Stimulated activated CD4-positive, alpha-beta T cell treated with anti-CD3 and anti-CD28 coated beads, Interleukin-12 subunit alpha, Interleukin-12 subunit beta, amount 100 ng/mL, for 4 hours (primary cell): ENCODE results near the gene USP32.

Experiments
- DNase-seq: peaks from one replicate; pipeline ENCODE4 v3.0.0-alpha.2; 2020

The USP32 gene

DNA sequence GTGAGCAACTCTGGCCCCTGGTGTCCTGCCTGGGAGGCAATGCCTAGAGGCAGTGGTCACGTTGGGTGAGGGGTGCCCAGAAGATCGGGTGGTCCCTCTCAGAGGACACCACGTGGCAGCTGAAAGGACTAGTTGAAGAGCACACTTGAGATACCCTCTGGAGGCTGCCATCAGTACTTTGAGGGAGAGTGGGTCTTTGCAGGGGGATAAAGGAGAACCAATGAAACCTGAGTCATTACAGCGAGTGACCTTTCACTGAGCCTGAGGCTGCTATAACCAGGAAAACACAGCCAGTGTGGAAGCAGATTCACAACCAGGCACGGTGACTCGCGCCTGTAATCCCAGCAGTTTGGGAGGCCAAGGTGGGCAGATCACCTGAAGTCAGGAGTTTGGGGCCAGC lies 223.3 kb downstream of the USP32 start:
- no peak for DNase-seq

DNA sequence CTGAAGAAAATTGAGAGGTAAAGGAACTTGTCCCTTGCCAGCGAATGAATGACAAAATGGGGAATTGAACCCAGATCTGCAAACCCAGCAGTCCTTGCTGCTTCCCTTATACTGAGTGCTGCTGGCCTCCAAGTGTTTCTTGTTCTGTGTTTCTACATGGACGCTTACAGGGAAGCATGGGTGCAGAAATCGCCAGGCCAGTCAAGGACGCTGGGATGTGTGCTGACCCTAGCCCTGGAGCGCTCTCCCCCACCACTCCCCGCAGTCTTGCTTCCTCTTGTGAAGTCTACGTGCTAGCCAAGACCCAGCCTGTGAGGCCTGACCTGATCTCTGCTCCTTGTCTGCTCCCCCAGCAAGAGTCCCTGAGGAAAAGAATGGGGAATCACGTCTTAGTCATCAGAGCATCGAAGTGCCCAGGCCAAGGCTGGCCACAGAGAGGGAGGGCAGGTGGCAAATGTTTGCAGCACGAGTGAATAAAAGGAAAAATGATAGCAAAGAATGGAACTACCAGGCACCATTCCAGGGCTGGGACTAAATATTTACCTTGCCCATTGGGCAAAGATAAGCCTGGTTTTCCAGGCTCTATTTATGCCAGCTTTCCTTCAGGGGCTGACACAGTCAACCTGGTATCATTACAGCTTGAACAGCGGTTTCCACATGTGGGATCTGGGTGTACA lies 224.7 kb downstream of the USP32 start:
- no peak for DNase-seq

DNA sequence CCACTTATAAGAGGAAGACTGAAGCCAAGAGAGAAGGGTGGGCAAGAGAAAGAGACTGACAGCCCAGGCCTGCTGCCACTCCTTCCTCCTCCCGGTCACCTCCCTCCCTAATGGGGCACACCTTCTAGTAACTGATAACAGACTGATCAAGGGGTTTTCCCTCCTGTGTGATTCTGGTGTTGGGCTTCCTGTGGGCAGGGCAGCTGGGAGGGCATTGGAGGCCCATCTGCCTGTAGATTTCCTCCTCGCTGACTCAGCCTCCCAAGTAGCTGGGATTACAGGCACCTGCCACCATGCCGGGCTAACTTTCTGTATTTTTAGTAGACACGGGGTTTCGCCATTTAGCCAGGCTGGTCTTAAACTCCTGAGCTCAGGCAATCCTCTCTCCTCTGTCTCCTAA lies 226.0 kb downstream of the USP32 start:
- DNase-seq: no peak

DNA sequence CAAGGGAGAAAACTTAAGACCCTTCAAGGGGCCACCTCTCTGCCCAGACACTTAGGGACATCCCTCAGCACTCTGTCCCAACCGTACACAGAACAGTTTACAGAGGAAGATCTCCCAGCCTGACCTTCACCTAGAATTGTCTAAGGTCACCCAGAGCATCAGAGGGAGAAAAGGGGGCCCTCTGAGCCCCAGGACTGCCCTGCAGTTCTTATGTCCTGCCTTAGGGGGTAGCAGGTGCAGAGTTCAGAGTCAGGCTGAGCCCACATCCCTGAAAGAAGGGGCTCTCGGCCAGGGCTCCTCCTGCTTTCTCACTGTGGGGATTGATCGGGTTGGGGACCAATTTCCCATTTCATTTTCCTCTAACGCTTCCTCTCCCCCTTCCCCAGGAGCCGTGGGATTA lies 226.7 kb downstream of the USP32 start:
- DNase-seq: no peak

DNA sequence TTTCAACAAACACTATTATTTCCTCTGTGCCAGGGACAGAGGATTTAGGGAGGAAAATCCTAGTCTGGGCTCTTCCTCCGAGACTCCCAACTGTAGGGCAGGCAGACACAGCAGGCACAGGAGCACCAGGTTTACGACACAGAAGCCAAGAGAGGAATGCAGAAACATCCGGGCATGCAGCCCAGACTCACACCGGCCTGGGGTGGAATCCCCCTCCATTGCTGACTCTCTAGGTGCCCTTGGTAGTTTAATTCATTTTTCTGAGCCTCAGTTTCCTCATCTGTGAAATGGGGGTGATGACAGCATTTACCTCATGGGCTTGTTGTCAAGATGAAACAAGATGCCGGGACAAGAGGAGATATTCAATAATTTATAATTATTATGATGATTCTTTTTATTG lies 227.2 kb downstream of the USP32 start:
- DNase-seq: no peak

DNA sequence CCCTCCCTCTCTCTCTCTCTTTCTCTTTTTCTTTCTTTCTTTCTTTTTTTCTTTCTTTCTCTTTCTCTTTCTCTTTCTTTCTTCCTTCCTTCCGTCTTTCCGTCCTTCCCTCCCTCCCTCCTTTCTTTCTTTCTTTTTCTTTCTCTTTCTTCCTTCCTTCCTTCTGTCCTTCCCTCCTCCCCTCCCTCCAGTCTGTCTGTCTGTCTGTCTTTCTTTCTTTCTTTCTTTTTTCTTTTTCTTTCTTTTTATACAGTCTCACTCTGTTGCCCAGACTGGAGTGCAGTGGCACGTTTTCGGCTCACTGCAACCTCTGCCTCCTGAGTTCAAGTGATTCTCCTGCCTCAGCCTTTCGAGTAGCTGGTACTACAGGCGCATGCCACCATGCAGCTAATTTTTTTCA lies 227.8 kb downstream of the USP32 start:
- no peak for DNase-seq

DNA sequence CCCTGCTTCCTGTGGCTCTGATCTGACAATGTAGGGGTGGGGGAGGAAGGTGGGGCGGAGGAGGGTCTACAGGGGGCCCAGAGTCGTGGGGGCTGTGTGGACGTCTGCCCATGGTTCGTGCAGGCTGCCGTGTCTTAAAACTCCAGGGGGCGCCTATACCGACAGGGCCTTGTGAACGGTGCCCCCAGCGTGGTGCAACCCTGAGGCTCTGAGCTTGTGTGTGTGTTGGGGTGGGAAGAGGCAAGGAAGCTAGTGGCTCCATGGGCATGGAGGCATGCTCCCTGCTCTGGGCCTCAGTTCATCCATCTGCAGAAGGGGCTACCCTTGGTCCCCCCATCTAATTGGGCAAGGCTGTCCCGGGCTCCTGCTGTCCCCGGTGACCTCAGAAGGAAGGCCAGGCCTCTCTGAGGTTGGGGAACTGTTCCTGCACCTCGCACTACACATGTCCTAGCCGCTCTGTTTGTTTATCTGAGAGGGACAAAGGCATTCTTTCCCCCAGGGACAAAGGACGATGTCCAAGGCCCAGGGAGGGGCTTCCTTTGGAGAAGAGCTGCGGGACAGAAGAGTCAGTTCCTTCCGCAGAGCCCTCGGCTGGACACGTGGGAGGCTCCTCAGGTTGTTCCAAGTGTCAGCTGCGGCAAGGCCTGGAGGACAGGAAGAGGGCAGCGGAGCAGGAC lies 228.7 kb downstream of the USP32 start:
- no peak for DNase-seq

DNA sequence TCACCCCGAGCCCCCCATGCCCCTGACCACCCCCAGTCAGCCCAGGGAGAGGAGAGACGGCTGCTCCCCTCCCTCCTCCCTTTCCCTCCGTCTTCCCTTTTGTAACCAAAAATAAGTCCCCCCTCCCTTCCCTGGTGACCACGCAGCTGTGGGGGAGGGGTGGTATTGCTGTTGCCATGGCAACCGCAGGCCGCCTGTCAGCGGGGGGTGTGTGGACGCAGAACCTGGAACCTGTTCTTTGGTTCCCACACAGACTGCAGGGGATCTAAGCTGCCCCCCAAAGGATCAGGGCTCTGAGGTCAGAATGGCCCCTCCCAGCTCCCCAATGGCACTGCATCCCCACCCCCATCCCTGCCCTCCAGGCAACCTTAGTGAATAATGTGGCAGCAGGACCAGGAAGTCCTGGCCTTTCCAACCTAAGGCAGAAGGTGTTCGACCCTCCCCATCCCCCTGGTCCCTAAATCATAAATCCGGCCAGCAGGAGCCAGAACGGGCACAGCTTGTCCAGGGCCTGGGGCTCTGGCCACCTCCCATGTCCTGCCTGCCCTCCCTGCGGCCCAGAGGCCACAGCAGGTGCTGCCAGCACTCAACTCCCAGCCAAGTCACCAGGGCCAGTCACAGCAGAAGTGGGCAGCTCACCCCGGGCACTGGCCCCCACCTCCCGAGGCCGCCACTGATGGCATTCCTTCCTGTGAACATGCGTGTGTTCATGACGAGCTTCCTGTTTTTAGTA lies 230.2 kb downstream of the USP32 start:
- no peak for DNase-seq

DNA sequence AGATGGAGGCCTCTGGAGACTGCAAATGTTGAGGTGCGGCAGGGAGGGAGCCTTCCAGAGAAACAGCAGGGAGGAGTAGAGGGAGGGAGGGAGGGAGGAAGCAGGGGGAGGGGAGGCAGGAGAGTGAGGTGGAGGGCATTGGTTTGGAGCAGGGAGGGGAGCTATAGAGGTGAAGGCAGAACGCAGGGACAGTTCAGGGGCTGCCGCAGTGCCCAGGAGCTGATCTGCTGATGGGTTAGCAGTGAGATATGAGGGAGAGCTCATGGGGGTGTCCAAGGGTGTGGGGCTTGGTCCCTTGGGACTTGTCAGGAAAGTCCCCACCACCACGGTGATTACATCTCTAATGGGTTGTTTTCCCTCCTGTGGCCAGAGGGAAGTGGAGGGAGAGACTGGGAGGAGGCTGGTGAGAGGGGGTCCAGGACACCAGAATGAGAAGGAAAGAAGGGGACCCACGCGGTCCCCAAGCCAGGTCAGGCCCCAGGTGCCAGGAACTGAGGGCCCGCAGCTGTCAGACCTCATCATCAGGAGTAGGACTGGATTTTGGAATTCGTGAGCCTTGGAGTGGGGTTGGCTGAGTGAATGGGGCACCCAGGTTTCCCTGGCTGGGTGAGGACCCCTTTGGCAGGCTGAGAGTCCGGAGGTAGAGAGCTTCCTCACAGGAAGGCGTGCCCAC lies 231.0 kb downstream of the USP32 start:
- no peak for DNase-seq

DNA sequence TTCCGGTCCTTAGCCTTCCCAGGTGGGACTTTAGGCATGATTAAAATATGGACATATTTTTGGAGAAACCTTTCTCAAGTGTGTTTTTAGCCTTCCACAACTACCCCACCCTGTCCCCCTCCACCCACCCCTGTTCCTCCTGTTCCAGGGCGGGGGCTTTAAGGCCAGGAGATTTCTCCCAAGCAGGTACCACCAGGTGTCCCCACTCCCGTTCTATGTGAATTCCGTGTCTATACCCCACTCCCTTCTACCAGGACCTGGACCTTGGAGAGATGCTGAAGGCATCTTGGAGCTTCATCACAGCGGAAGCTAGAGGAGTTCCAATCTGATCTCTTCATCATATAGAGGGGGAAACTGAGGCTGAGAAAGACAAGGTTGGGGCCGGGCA lies 232.5 kb downstream of the USP32 start:
- DNase-seq: no peak

DNA sequence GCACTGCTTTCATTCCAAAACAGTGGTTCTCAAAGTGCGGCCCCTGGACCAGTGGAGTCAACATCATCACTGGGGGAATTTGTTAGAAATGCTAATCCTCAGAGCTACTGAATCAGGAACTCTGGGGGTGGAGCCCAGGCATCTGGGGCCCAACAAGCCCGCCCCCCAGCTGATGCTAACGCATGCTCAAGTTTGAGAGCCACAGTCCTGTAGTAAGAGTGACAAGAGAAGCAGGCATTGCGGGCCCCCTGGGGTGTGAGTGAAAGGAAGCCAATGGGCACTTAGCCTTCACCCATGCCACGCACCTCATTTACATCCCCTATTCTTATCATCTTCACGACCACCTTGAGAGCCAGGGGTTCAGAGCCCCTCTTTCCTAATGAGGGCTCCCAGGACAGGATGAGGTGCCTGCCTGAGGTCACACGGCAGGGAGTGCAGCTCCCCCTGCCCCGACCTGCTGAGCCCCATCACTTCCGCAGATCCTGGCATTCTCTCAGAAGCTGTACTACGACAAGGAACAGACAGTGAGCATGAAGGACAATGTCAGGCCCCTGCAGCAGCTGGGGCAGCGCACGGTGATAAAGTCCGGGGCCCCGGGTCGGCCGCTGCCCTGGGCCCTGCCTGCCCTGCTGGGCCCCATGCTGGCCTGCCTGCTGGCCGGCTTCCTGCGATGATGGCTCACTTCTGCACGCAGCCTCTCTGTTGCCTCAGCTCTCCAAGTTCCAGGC lies 233.0 kb downstream of the USP32 start:
- DNase-seq: no peak

DNA sequence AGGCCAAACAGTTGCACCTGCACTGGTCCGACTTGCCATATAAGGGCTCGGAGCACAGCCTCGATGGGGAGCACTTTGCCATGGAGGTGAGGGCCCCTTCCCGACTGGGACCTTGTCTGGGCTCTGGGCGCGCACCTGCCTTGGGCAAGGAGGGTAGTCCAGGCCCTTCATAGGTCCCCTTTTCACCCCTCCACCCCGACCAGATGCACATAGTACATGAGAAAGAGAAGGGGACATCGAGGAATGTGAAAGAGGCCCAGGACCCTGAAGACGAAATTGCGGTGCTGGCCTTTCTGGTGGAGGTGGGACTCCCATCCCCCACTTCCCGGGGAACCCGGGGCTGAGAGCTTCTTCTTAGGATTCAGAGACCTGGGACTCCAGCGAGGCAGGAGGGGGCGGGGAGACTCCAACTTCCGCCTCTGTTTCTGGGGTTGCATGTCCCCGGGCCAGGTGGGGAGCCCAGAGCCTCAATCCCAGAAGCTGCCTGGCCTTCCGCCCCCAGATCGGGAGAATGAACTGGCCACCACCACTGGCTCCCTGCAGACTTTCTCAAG lies 234.4 kb downstream of the USP32 start:
- DNase-seq: no peak

DNA sequence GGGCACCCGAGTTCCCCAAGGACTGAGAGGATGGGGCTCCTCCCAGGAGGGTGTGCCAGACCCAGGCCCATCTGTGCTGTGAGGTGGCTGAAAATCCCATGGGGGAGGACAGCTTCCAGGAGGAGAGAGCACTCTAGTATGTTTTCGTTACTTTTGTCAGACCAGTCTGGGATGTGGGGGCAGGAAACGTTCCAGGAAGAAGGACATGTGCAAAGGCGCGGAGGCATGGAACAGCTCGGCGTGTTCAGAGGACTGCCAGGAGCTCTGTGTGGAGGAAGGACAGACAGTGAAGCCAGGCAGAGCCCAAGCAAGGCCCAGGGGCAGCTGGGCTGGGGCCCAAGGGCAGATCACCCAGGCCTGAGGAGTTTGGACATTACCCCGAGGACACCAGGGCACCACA lies 235.2 kb downstream of the USP32 start:
- DNase-seq: no peak

DNA sequence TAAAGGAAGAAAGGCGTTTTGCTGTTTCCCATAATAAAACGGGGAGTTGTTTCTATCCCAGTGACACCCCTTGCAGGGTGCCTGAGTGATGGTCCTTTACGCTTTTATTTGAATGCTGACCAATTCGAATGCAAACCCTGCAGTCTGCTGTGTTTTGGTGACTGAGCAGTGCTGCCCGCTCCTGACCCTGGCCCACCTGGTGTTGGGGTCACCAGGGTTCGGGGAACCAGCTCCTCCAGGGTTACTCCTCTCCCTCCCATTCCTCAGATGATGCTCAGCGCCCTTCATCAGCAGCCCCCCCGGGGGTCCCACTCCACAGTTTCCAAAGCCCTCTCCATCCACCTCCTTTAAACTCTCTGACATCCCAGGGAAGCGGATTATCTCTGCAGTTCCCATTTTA lies 236.1 kb downstream of the USP32 start:
- no peak for DNase-seq

DNA sequence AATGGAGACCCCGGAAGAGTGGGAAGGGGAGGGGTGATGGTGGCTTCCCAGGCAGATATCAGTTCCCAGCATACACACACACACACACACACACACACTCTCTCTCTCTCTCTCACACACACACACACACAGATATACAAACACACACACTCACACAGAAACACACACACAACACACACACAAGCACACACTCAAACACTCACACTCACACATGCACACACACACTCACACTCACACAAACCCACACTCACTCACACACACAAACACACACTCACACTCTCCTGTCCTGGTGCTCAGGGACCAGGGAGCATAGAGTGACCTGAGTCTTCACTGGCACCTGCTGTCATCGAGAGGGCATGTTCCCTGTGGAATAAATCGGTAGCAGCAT lies 236.5 kb downstream of the USP32 start:
- no peak for DNase-seq

DNA sequence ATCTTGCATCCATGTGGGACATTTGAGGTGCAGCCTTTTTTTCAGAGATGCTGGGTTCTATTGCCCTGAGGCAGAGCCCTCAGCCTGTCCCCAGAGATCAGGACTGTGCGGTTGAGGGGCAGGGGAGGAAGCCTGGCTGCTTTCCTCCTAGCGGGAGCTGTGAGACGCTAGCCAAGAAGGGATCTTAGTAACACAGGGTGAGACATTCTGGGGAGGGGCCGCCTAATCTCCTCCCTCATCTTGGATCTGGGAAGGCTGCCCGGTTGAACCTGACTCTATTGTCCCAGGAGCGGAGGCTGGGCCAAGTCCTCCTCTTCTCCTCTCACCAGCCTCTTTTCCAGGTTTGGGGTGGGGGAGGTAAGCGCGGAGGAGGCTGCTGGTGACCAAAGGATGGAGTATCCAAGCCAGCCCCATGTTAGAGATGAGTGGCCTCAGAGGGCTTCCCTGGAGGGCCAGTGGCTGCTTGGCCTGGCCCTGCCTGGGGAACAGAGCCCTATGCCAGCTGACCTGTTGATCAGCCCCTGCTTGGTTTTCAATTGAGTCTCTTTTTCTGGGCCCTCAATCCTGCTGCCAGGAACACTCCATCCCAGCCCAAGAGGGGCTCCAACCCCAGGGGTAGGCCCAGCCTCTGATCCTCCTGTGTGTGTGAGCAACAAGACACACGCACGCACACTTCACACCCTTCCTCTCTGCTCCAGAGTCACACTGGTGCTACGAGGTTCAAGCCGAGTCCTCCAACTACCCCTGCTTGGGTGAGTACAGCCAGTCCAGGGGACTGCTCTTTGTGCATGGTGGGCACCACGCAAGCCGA lies 237.1 kb downstream of the USP32 start:
- no peak for DNase-seq

DNA sequence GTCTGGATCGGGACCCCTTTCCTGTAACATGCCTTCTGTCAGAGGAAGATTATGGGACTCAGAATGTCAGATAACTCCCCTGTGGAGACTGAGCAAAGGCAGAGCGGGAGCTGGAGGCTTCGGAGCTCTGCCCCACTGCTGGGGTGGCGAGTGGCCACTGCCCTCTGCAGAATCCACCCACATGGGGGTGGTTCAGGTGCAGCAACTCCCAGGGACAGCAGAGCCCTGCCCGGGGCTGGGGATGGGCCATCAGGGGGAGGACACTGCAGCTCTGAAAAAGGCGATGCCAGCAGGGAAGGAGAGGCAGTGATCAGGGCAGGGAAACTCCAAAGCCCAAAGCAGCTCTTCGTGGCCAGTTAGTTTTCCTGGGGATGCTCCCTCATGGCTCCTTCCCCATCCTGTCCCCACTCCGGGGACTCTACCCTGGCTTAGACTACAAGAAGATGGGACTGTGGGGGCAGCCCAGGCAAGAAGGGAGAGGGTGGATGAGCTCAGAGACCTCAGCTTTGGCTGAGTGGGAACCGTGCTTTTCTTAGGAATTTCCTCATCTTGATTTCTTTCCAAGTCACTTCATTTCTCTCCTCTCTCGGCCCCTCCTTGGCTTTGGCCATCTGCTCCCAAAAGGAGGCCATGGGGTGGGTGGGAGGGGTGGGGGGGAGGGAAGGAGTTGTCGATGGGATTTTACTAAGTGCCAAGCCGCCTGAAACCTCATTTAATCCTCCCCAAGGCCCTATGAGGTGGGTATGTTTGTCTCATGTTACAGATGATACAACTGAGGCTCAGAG lies 238.1 kb downstream of the USP32 start:
- no peak for DNase-seq

DNA sequence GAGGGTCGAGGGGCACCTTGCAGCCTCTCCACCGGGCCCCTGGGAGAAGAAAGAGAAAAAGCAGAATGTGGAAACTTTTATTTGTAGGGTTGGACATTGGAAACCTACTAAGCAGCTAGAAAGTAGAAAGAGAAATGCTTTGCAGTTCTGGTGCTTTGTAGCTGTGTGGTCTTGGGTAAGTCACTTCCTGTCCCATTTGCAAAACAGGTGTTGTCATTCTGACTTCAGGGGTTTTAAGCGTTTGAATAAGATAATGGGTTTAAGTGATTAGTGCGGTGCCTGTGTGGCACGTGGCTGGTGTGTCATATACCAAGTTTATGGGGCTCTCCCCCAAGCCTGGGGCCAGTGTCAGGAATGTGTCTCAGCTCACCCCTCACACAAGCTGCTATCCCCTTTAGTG lies 240.6 kb downstream of the USP32 start:
- DNase-seq: no peak

DNA sequence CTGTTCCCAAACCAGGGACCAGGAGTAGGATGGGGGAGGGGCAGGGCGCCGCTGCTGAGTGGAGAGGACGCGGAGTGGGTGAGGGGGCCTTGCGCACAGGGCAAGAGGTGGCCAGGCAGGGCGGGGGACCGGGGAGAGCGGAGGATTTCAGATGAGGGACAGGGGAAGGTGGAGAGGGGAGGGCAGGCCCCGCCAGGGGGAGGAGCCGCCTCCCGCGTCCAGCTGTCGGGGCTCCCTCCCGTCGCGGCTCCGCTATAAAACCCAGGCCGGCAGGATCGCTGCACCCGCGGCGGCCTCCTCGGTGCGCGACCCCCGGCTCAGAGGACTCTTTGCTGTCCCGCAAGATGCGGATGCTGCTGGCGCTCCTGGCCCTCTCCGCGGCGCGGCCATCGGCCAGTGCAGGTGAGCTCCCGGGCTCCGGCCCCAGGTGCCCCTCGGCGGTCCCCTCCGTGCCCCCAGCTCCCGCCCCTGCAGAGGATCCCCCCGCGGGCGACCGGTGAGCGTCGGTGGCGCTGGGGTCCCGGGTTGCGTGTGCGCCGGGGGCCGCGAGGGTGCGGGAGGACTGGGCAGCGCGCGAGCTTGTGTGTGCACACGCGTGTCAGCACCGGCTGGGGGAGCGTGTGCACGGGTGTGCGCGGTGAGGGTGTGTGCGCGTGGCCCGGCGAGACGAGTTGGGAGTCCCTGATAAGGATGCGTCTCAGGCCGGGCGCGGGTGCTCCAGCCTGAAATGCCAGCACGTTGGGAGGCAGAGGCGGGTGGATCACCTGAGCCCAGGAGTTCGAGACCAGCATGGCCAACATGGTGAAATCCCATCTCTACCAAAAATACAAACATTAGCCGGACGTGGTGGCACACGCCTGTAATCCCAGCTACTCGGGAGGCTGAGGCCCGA lies 242.0 kb downstream of the USP32 start, which contains the start of gene CA4:
Gene CA4 (plus strand): TSS at position 283 of the 892 bp plus-strand sequence. CDS start 62 bp downstream, at position 345.
- DNase-seq: no peak

DNA sequence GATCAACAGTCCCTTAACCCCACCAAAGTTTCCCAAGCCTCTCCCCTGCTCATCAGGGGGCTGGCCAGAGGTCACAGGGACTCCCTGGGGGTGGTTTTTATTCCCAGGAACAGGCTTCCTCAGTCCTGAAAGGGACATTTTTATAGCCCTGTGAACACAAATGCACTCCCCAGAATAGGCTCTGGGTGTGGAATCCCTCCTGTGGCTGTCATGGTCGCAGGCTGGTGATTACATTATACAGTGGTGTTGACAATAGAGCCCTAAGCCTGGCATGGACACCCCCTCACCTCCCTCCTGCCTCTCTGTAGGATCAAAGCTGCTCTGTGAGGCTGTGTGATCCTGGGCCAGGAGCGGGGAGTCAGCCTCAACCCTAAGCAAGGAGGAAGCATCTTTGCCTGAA lies 243.6 kb downstream of the USP32 start:
- no peak for DNase-seq
